H9 (cell line): ENCODE data around the gene CSNK1A1. TPM values are rescaled to one million over a fixed set of nuclear protein-coding genes. Genes with fewer than 3 reads are reported as not detected.

Experiments used
- DNase-seq: peaks from one replicate; pipeline ENCODE4 v3.0.0-alpha.2; 2017
- H2AFZ ChIP-seq: one replicate; pipeline ENCODE4 v1.6.1; 2013; ENCODE audit warnings: mild to moderate bottlenecking, low read length, control low read depth, moderate library complexity
- H2AK5ac ChIP-seq: 2 replicates; pipeline ENCODE4 v1.6.1; 2013; ENCODE audit warnings: low read length, control low read depth, mixed read lengths; ENCODE audit not compliant: insufficient read length
- H2BK120ac ChIP-seq: one replicate; pipeline ENCODE4 v1.6.1; 2013; ENCODE audit warnings: low read depth, mild to moderate bottlenecking, low read length, control low read depth, inconsistent platforms; ENCODE audit not compliant: poor library complexity, severe bottlenecking
- H2BK12ac ChIP-seq: 2 replicates; pipeline ENCODE4 v1.6.1; 2013; ENCODE audit warnings: low read length, control low read depth, mixed read lengths, low read depth; ENCODE audit not compliant: insufficient read length
- H2BK15ac ChIP-seq: 2 replicates; pipeline ENCODE4 v1.6.1; 2013; ENCODE audit warnings: low read depth, low read length, control low read depth
- H2BK20ac ChIP-seq: one replicate; pipeline ENCODE4 v1.6.1; 2013; ENCODE audit warnings: low read depth, mild to moderate bottlenecking, low read length, control low read depth, inconsistent platforms; ENCODE audit not compliant: poor library complexity, severe bottlenecking
- H2BK5ac ChIP-seq: 2 replicates; pipeline ENCODE4 v1.6.1; 2013; ENCODE audit warnings: low read length, control low read depth, mixed read lengths; ENCODE audit not compliant: insufficient read length
- H3K14ac ChIP-seq: 2 replicates; pipeline ENCODE4 v1.6.1; 2013; ENCODE audit warnings: low read length, control low read depth; ENCODE audit not compliant: insufficient read depth
- H3K18ac ChIP-seq: 2 replicates; pipeline ENCODE4 v1.6.1; 2013; ENCODE audit warnings: low read depth, mild to moderate bottlenecking, mixed read lengths, low read length, control low read depth; ENCODE audit not compliant: insufficient read length
- H3K23ac ChIP-seq: 2 replicates; pipeline ENCODE4 v1.6.1; 2013; ENCODE audit warnings: low read length, control low read depth, mixed read lengths, low read depth; ENCODE audit not compliant: insufficient read length
- H3K23me2 ChIP-seq: 2 replicates; pipeline ENCODE4 v1.6.1; 2013; ENCODE audit warnings: low read depth, mild to moderate bottlenecking, mixed read lengths, low read length, control low read depth; ENCODE audit not compliant: insufficient read length, poor library complexity, severe bottlenecking
- H3K27ac ChIP-seq: 2 replicates; pipeline ENCODE4 v1.5.1; 2013; ENCODE audit warnings: low read length, control low read depth, mixed read lengths, low read depth; ENCODE audit not compliant: insufficient read length
- H3K27me3 ChIP-seq: 2 replicates; pipeline ENCODE4 v1.6.1; 2013; ENCODE audit warnings: low read length, control low read depth, inconsistent platforms; ENCODE audit not compliant: insufficient read depth
- H3K4ac ChIP-seq: 2 replicates; pipeline ENCODE4 v1.6.1; 2013; ENCODE audit warnings: low read depth, mild to moderate bottlenecking, control low read depth, inconsistent platforms, low read length, moderate library complexity
- H3K4me1 ChIP-seq: 2 replicates; pipeline ENCODE4 v1.6.1; 2013; ENCODE audit warnings: low read length, control low read depth, inconsistent platforms; ENCODE audit not compliant: insufficient read depth
- H3K4me2 ChIP-seq: 2 replicates; pipeline ENCODE4 v1.6.1; 2013; ENCODE audit warnings: low read length, control low read depth, mixed read lengths; ENCODE audit not compliant: insufficient read length, insufficient read depth
- H3K56ac ChIP-seq: 2 replicates; pipeline ENCODE4 v1.6.1; 2013; ENCODE audit warnings: low read depth, mild to moderate bottlenecking, mixed read lengths, low read length, control low read depth; ENCODE audit not compliant: insufficient read length
- H3K79me1 ChIP-seq: 2 replicates; pipeline ENCODE4 v1.6.1; 2013; ENCODE audit warnings: low read depth, mild to moderate bottlenecking, moderate library complexity, low read length, control low read depth, inconsistent platforms; ENCODE audit not compliant: insufficient read depth, poor library complexity, severe bottlenecking
- H3K79me2 ChIP-seq: 2 replicates; pipeline ENCODE4 v1.6.1; 2013; ENCODE audit warnings: low read length, control low read depth, inconsistent platforms; ENCODE audit not compliant: insufficient read depth
- H3K9ac ChIP-seq: 2 replicates; pipeline ENCODE4 v1.6.1; 2013; ENCODE audit warnings: low read length, control low read depth, mixed read lengths; ENCODE audit not compliant: insufficient read length; ENCODE audit errors: extremely low read depth
- H3K9me3 ChIP-seq: one replicate; pipeline ENCODE4 v1.6.1; 2013; ENCODE audit warnings: low read depth, low read length, inconsistent platforms; ENCODE audit not compliant: control insufficient read depth
- H3T11ph ChIP-seq: one replicate; pipeline ENCODE4 v1.6.1; 2013; ENCODE audit warnings: mild to moderate bottlenecking, low read length, control low read depth, inconsistent platforms
- H4K20me1 ChIP-seq: one replicate; pipeline ENCODE4 v1.6.1; 2013; ENCODE audit not compliant: control insufficient read depth, insufficient read length, insufficient read depth
- H4K5ac ChIP-seq: 2 replicates; pipeline ENCODE4 v1.6.1; 2013; ENCODE audit warnings: low read depth, mild to moderate bottlenecking, mixed read lengths, low read length, control low read depth; ENCODE audit not compliant: insufficient read length
- H4K8ac ChIP-seq: replicated peaks from 2 replicates; pipeline ENCODE4 v1.6.1; 2013; ENCODE audit warnings: low read length, control low read depth, mixed read lengths, low read depth; ENCODE audit not compliant: insufficient read length
- H4K91ac ChIP-seq: 2 replicates; pipeline ENCODE4 v1.6.1; 2013; ENCODE audit warnings: low read depth, mild to moderate bottlenecking, moderate library complexity, mixed read lengths, low read length, control low read depth; ENCODE audit not compliant: insufficient read length
- H3K27ac Mint-ChIP-seq, 3 experiments: 2 replicates in 2 of 3; 3 replicates in 1 of 3; pipeline ENCODE4 v1.8.0; 2020 to 2021; ENCODE audit warnings: mixed read lengths in 3 of 3, mild to moderate bottlenecking in 1 of 3, moderate library complexity in 1 of 3
- H3K27me3 Mint-ChIP-seq: 2 replicates; pipeline ENCODE4 v1.8.0; 2021; ENCODE audit warnings: low read depth, mild to moderate bottlenecking, moderate library complexity, mixed read lengths
- H3K36me3 Mint-ChIP-seq, 3 experiments: 2 replicates in 2 of 3; 3 replicates in 1 of 3; pipeline ENCODE4 v1.8.0; 2020 to 2021; ENCODE audit warnings: low read depth in 3 of 3, mixed read lengths in 3 of 3; ENCODE audit not compliant: insufficient read depth in 1 of 3
- H3K4me1 Mint-ChIP-seq, 2 experiments: 2 replicates each; pipeline ENCODE4 v1.8.0; 2020; ENCODE audit warnings: mixed read lengths in 2 of 2
- H3K4me3 Mint-ChIP-seq, 2 experiments: 2 replicates in 1 of 2; 3 replicates in 1 of 2; pipeline ENCODE4 v1.8.0; 2020 to 2021; ENCODE audit warnings: mild to moderate bottlenecking in 2 of 2, mixed read lengths in 2 of 2, moderate library complexity in 1 of 2
- H3K9me3 Mint-ChIP-seq, 2 experiments: 2 replicates in 1 of 2; 3 replicates in 1 of 2; pipeline ENCODE4 v1.8.0; 2020; ENCODE audit warnings: mild to moderate bottlenecking in 2 of 2, mixed read lengths in 2 of 2, moderate library complexity in 1 of 2
- WGBS: extraction: QIAGEN DNeasy Blood & Tissue Kit; methylation state at CpG from one replicate; pipeline ENCODE4 v1.1.7; 2013; ENCODE audit warnings: missing lambda C conversion rate, low lambda C conversion rate, mixed read lengths; ENCODE audit not compliant: insufficient read length; ENCODE audit errors: extremely low coverage; 5-methylcytosine and 5-hydroxymethylcytosine counted together
- total RNA-seq: library from RNA; stranded (reverse); gene quantifications from 2 replicates; pipeline ENCODE4 v1.2.1, GENCODE V29; 2021
- TF ChIP-seq, protein P1 (sequence below): fragments of 200-600 bp; sonication (generic); conservative IDR thresholded peaks from 3 replicates; pipeline ENCODE4 v1.8.0; 2021; ENCODE audit warnings: antibody characterized with exemption, mild to moderate bottlenecking

The CSNK1A1 gene
- total RNA-seq, 1 experiment from 2014 or later, result 310 TPM

DNA sequence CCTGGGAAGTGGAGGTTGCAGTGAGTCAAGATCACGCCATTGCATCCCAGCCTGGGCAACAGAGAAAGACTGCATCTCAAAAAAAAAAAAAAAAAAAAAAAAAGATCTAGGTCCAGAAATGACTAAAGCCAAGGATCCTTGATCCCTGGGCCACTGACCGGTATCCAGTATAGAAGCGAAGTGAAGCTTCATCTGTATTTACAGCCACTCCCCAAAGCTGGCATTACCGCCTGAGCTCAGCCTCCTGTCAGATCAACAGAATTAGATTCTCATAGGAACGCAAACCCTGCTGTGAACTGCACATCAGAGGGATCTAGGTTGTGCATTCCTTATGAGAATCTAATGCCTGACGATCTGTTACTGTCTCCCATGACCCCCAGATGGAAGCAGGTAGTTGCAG lies 9.3 kb downstream of the CSNK1A1 start:
- Histone ChIP-seq H2BK5ac (no peak overlapping the region), H3K4ac (no peak overlapping the region), H2BK120ac (no peak overlapping the region), H2AFZ (no peak overlapping the region), H3K56ac (no peak overlapping the region), H3K9ac (no peak overlapping the region), H3K4me1 (no peaks in the 10 kb centered on the region; the same call in 1 of the 2 replicates), H4K5ac (no peak overlapping the region), H3K27ac (no peak overlapping the region), H2BK20ac (no peak overlapping the region), H2AK5ac (no peak overlapping the region), H2BK15ac (no peak overlapping the region), H3K79me1 (peaks cover 3% of the 10 kb centered on the region), H3K4me2 (no peak overlapping the region), H2BK12ac (no peak overlapping the region), H3T11ph (no peak overlapping the region), H3K79me2 (peaks cover 82% of the 10 kb centered on the region; the same call in 1 of the 2 replicates), H3K18ac (no peak overlapping the region), H3K27me3 (no peaks in the 10 kb centered on the region), H3K14ac (no peak overlapping the region), H4K91ac (no peak overlapping the region), H3K23me2 (no peaks in the 10 kb centered on the region), H3K9me3 (no peaks in the 10 kb centered on the region), H3K23ac (no peak overlapping the region), H4K20me1 (no peaks in the 10 kb centered on the region), H4K8ac (no peak overlapping the region)
- Mint-ChIP-seq H3K4me3 (no peak overlapping the region), H3K9me3 (no peaks in the 10 kb centered on the region; a peak in 1 of 5 replicates), H3K4me1 (peaks cover 35 to 42% of the 10 kb centered on the region in 2 experiments), H3K36me3 (peaks cover 40 to 63% (median 60%) of the 10 kb centered on the region in 3 experiments; a peak in 6 of 7 replicates), H3K27me3 (no peaks in the 10 kb centered on the region), H3K27ac (0 out of 7 replicates have a peak overlapping the region, but pooled peaks of 1 of the 3 experiments have one; percentile 70)
- no peak for DNase-seq
- no CpG with 5 or more reads among the region's 6 CpGs for WGBS
- TF ChIP-seq, protein P1, sequence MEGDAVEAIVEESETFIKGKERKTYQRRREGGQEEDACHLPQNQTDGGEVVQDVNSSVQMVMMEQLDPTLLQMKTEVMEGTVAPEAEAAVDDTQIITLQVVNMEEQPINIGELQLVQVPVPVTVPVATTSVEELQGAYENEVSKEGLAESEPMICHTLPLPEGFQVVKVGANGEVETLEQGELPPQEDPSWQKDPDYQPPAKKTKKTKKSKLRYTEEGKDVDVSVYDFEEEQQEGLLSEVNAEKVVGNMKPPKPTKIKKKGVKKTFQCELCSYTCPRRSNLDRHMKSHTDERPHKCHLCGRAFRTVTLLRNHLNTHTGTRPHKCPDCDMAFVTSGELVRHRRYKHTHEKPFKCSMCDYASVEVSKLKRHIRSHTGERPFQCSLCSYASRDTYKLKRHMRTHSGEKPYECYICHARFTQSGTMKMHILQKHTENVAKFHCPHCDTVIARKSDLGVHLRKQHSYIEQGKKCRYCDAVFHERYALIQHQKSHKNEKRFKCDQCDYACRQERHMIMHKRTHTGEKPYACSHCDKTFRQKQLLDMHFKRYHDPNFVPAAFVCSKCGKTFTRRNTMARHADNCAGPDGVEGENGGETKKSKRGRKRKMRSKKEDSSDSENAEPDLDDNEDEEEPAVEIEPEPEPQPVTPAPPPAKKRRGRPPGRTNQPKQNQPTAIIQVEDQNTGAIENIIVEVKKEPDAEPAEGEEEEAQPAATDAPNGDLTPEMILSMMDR, result no peak
